ENCODE results near the gene SCYL1. TPM values are rescaled to one million over a fixed set of nuclear protein-coding genes. Genes with fewer than 3 reads are reported as not detected.

The SCYL1 gene
- total and polyA plus RNA-seq, 2 donors (not counting 1 experiment from before 2014, with no cell fraction given), result 76.5 to 85.5 TPM

DNA sequence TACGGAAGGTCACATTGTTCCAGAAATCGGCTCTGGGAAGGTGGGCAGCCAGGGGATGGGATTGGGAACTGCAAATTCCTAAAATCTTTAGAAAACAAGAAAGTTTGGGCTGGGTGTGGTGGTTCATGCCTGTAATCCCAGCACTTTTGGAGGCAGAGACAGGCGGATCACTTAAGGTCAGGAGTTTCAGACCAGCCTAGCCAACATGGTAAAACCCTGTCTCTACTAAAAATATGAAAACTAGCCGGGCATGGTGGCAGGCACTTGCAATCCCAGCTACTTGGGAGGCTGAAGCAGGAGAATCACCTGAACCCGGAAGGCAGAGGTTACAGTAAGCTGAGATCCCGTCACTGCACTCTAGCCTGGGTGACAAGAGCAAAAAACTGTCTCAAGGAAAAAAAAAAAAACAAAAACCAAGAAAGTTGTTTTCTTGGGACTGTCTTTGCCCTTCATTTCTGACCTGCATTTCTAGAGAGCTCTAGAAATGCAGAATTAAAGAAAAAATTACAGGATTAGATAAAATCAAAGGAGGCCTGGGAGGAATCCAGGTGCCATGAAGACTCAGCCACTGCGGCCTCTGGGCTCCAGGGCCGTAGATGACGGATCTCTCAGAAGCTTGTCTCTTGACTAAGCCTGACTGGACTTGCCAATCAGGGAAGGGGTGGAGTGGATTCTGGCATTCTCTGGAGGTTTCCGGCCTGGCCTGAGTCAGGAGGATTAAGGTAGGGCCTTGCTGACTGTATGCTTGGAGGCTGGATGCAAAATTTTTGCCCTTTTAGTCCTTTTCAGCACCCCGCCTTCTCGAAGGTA is 31.3 kb upstream of the SCYL1 start:
- TF ChIP-seq EZH2 (IDR thresholded peaks at IDR 0.05; ENCODE audit: borderline replicate concordance, insufficient read depth, low read depth, low read length, poor library complexity, severe bottlenecking), result no peak
- TF ChIP-seq, protein P1, sequence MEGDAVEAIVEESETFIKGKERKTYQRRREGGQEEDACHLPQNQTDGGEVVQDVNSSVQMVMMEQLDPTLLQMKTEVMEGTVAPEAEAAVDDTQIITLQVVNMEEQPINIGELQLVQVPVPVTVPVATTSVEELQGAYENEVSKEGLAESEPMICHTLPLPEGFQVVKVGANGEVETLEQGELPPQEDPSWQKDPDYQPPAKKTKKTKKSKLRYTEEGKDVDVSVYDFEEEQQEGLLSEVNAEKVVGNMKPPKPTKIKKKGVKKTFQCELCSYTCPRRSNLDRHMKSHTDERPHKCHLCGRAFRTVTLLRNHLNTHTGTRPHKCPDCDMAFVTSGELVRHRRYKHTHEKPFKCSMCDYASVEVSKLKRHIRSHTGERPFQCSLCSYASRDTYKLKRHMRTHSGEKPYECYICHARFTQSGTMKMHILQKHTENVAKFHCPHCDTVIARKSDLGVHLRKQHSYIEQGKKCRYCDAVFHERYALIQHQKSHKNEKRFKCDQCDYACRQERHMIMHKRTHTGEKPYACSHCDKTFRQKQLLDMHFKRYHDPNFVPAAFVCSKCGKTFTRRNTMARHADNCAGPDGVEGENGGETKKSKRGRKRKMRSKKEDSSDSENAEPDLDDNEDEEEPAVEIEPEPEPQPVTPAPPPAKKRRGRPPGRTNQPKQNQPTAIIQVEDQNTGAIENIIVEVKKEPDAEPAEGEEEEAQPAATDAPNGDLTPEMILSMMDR (IDR thresholded peaks at IDR 0.05), result no peak
- peaks cover 67% of the 10 kb centered on the region for H3K4me1 Mint-ChIP-seq
- Histone ChIP-seq H3K27ac (ENCODE audit: low read length in 2 of 2) (peak overlapping the region; percentile 5 to 52), H3K27me3 (replicated peaks in 1 of 4; ENCODE audit: control extremely low read depth in 1 of 4, control insufficient read depth in 3 of 4, insufficient read depth in 4 of 4, low read length in 3 of 4) (no peaks in the 10 kb centered on the region), H3K4me3 (ENCODE audit: control extremely low read depth in 1 of 5, extremely low read depth in 1 of 5, insufficient read depth in 1 of 5, low read depth in 2 of 5, low read length in 4 of 5) (no peak overlapping the region), H3K79me2 (ENCODE audit: control insufficient read depth, insufficient read depth, low read length) (peaks cover 75% of the 10 kb centered on the region), H3K9ac (ENCODE audit: low read length) (no peak overlapping the region), H4K20me1 (ENCODE audit: control insufficient read depth, insufficient read depth, low read length, poor library complexity, severe bottlenecking) (no peaks in the 10 kb centered on the region), H2AFZ (ENCODE audit: insufficient read depth, low read depth, low read length, poor library complexity, severe bottlenecking) (peak overlapping the region; percentile 22), H3K4me2 (replicated peaks; ENCODE audit: low read depth, low read length, poor library complexity, severe bottlenecking) (peak overlapping the region; percentile 57), H3K36me3 (replicated peaks in 1 of 2; ENCODE audit: control extremely low read depth in 1 of 2, control insufficient read depth in 1 of 2, extremely low read depth in 1 of 2, insufficient read depth in 2 of 2, low read length in 1 of 2) (no peaks in the 10 kb centered on the region), H3K9me3 (ENCODE audit: control extremely low read depth in 1 of 3, control insufficient read depth in 2 of 3, insufficient read depth in 1 of 3, low read length in 2 of 3) (no peaks in the 10 kb centered on the region), H3K4me1 (ENCODE audit: control insufficient read depth in 2 of 2, insufficient read depth in 2 of 2, low read length in 2 of 2) (peaks cover 51 to 78% of the 10 kb centered on the region in 2 donors)
- DNase-seq (peak; percentile 16), ATAC-seq (ENCODE audit: low read depth) (no peak)
- H3K27ac Mint-ChIP-seq, result peak overlapping the region; percentile 94
- H3K9me3 Mint-ChIP-seq (ENCODE audit: insufficient read depth), result no peaks in the 10 kb centered on the region
- intact Hi-C loops (cut with micrococcal nuclease), result no loop called here
- peak overlapping the region; percentile 73 for H3K4me3 Mint-ChIP-seq
- ChIA-PET POLR2A (interaction anchor here (0.6 to 20.7 kb wide), 9 partner anchors 8 to 103 kb away, joined by 3 to 1159 read pairs (median 6); partner anchors contain the start of gene NEAT1), CTCF (interaction anchor here (0.6 to 3.2 kb wide), 9 partner anchors 9 to 134 kb away, joined by 3 to 25 read pairs (median 4); no protein-coding TSS in a partner anchor)
- no peaks in the 10 kb centered on the region for H3K27me3 Mint-ChIP-seq
- WGBS (ENCODE audit: insufficient coverage), result 78% methylated on average over 10 of the region's 12 CpGs

Data from B cell (primary cell).